Measurements from ENCODE around the gene BET1. TPM values are rescaled to one million over a fixed set of nuclear protein-coding genes. Genes with fewer than 3 reads are reported as not detected.

The BET1 gene
- total and polyA plus RNA-seq, 2 of the 8 experiments (the other 6 are each of a cell fraction or from before 2014, with no cell fraction given), result 20.6 to 31.7 TPM

DNA sequence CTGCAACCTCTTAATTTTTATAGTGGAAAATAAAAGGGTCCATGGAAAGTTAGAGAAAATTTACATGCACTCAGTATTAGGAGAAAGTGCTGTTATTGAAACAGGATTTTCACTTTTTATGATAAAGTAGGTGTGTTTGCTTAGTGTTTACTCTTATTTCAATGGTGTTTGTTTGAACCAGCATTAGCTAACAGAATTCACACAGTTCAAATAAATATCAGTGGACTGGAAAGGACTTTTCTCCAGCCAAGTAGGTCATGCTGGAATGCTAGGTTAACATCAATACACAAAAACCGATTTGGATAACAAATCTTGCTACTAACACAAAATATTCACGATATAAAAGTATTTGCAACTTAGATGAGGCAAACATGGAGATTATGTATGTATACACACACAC, 49.4 kb upstream of the BET1 start:
- ChIA-PET POLR2A (ENCODE audit: partially characterized antibody) (no interaction called here), CTCF (ENCODE audit: partially characterized antibody) (interaction anchor here (0.6 to 1.6 kb wide), 2 partner anchors 20 to 37 kb away, joined by 3 read pairs; no protein-coding TSS in a partner anchor)
- H2BK5ac ChIP-seq (ENCODE audit: low read depth, low read length), result no peak overlapping the region
- H2AFZ ChIP-seq (ENCODE audit: low read length), result no peak overlapping the region
- no peaks in the 10 kb centered on the region for H3K79me1 ChIP-seq (ENCODE audit: low read depth, low read length)
- no peak overlapping the region for H2BK15ac ChIP-seq (ENCODE audit: low read length)
- H4K5ac ChIP-seq (ENCODE audit: insufficient read length, low read depth, low read length), result no peak overlapping the region
- H3K14ac ChIP-seq (ENCODE audit: insufficient read length), result no peak overlapping the region
- H4K20me1 ChIP-seq (replicated peaks in 1 of 2; ENCODE audit: control insufficient read depth in 1 of 2, insufficient read depth in 2 of 2, low read length in 2 of 2), result no peaks in the 10 kb centered on the region
- H3K23ac ChIP-seq (ENCODE audit: insufficient read length), result no peak overlapping the region
- H3K4ac ChIP-seq (replicated peaks; ENCODE audit: insufficient read length, low read depth, low read length), result no peak overlapping the region
- no peak overlapping the region for H3K18ac ChIP-seq (ENCODE audit: extremely low read depth, low read length)
- no peak overlapping the region for H2BK12ac ChIP-seq (ENCODE audit: low read depth, low read length)
- no peaks in the 10 kb centered on the region for H3K27me3 ChIP-seq (replicated peaks in 1 of 4; ENCODE audit: control insufficient read depth in 3 of 4, extremely low read depth in 1 of 4, insufficient read depth in 3 of 4, low read length in 3 of 4)
- H4K8ac ChIP-seq (ENCODE audit: extremely low read depth, insufficient read depth, low read length), result no peak overlapping the region
- H2BK20ac ChIP-seq (ENCODE audit: low read length), result no peak overlapping the region
- H3K4me3 ChIP-seq (ENCODE audit: extremely low read depth in 1 of 4, insufficient read depth in 2 of 4, low read depth in 3 of 4, low read length in 4 of 4), result no peak overlapping the region
- H3K27ac ChIP-seq (ENCODE audit: low read depth, low read length), result no peak overlapping the region
- H3K4me2 ChIP-seq (ENCODE audit: insufficient read depth in 1 of 2, low read depth in 2 of 2, low read length in 2 of 2), result no peak overlapping the region
- H2AK5ac ChIP-seq (ENCODE audit: low read depth, low read length), result no peak overlapping the region
- no peak overlapping the region for H2BK120ac ChIP-seq (replicated peaks; ENCODE audit: low read depth, low read length)
- H3K4me1 ChIP-seq (replicated peaks in 1 of 4; ENCODE audit: control insufficient read depth in 3 of 4, insufficient read depth in 4 of 4, low read length in 3 of 4), result peaks cover 0 to 7% (median 2%) of the 10 kb centered on the region in 4 experiments; a peak in 3 of 7 replicates
- TF ChIP-seq BACH1 (IDR thresholded peaks at IDR 0.05; ENCODE audit: low read length) (no peak), CBX5 (IDR thresholded peaks at IDR 0.05; ENCODE audit: low read depth, low read length) (no peak), TBP (IDR thresholded peaks at IDR 0.05; ENCODE audit: low read depth, low read length) (no peak), HDAC2 (IDR thresholded peaks at IDR 0.05; ENCODE audit: borderline replicate concordance in 1 of 2, low read depth in 2 of 2, low read length in 2 of 2) (no peak), NRF1 (IDR thresholded peaks at IDR 0.05; ENCODE audit: low read depth, low read length) (no peak), JUN (IDR thresholded peaks at IDR 0.05; ENCODE audit: low read depth, low read length) (no peak), RBBP5 (IDR thresholded peaks at IDR 0.05; ENCODE audit: borderline replicate concordance, low read depth, low read length) (no peak)
- TF ChIP-seq, protein P1, sequence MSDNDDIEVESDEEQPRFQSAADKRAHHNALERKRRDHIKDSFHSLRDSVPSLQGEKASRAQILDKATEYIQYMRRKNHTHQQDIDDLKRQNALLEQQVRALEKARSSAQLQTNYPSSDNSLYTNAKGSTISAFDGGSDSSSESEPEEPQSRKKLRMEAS (IDR thresholded peaks at IDR 0.05), result no peak
- TF ChIP-seq, protein P2, sequence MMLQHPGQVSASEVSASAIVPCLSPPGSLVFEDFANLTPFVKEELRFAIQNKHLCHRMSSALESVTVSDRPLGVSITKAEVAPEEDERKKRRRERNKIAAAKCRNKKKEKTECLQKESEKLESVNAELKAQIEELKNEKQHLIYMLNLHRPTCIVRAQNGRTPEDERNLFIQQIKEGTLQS (IDR thresholded peaks at IDR 0.05; ENCODE audit: insufficient read depth, low read depth, low read length), result no peak
- no peak overlapping the region for H4K91ac ChIP-seq (replicated peaks; ENCODE audit: insufficient read length, low read length)
- WGBS, 2 experiments (ENCODE audit: extremely low coverage in 1 of 2, insufficient coverage in 1 of 2, insufficient read length in 1 of 2, insufficient replicate concordance in 2 of 2, low coverage in 1 of 2, low lambda C conversion rate in 2 of 2, missing lambda C conversion rate in 1 of 2), result 79% methylated on average over 2 of the region's 2 CpGs; no CpG with 5 or more reads in 1 of the 2 experiments
- no peak overlapping the region for H3K9ac ChIP-seq (replicated peaks in 1 of 4; ENCODE audit: extremely low read depth in 1 of 4, low read depth in 3 of 4, low read length in 3 of 4)
- H3K23me2 ChIP-seq (ENCODE audit: low read depth, low read length), result no peaks in the 10 kb centered on the region
- DNase-seq (ENCODE audit: low read depth in 1 of 2, low spot score in 2 of 2), result no peak
- no peaks in the 10 kb centered on the region for H3K36me3 ChIP-seq (ENCODE audit: control insufficient read depth in 2 of 4, insufficient read depth in 4 of 4, low read length in 3 of 4)
- no peaks in the 10 kb centered on the region for H3K9me3 ChIP-seq (ENCODE audit: insufficient read depth in 2 of 2, low read depth in 1 of 2, low read length in 1 of 2)
- H3K56ac ChIP-seq (replicated peaks; ENCODE audit: insufficient read length, low read depth, low read length), result no peak overlapping the region
- H3K79me2 ChIP-seq (ENCODE audit: control insufficient read depth in 1 of 2, insufficient read depth in 2 of 2, low read length in 2 of 2), result no peaks in the 10 kb centered on the region
- no peak for FAIRE-seq
